CD4-positive, alpha-beta T cell treated with Interferon gamma for 1 hour (primary cell): Measurements from ENCODE around the gene SPATS2L.

ENCODE experiments used
- DNase-seq: peaks from one replicate; pipeline ENCODE4 v3.0.0-alpha.2; 2020

The SPATS2L gene

DNA sequence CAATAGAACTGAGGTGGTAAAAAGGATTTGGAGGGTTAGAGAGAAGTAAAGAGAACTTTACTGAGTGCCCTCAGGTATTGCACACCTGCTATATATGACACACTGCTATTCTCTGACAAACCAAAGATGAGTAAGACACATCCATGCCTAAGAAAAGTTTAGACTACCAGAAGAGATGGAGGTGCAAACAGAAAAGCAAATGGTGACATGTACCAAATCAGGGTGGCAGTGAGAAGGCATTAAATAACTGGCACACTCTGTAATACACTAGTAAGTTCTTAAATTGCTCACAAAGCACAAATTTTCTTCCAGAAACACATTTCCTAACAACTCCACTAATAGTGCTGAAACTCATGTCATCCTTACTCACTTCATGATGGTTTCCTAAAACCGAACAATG is 114.8 kb downstream of the SPATS2L start:
- DNase-seq = no peak

DNA sequence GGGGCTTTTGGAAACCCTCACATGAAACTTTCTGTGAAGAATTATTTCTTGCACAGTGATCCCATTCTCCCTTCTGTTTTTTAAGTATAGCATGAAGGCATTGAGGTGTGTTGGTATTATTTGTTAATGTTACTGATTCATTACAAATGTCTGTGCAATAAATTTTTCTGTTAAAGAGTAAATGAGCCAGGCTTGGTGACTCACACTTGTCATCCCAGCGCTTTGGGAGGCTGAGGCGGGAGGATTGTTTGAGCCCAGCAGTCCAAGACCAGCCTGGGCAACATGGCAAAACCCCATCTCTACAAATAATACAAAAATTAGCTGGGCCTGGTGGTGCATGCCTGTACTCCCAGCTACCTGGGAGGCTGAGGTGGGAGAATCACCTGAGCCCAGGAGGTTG is 115.6 kb downstream of the SPATS2L start:
- DNase-seq = no peak

DNA sequence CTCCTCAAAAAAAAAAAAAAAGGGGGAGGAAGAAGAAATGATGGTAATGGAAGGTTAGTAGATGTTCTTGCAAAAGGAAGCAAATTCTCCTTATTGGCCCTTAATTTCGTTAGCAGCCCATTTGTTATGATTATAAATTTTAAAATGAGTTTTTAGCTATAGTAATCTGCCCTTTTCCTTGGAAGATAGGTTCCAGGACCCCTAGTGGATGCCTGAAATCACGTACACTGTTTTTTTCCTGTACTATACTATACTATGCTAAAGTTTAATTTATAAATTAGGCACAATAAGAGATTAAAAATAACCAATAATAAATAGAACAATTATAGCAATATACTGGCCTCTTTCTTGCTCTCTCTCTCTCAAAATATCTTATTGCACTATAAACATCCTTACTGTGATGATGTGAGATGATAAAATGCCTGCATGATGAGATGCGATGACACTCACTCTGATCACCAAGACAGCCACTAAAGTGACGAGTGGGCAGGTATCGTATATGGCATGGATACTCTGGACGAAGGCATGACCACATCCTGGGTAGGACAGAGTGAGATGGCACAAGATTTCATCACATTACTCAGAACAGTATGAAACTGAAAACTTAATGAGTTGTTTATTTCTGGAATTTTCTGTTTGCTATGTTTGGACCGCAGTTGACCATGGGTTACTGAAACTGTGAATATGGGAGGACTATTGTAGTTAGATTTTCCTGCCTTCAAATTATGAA is 116.2 kb downstream of the SPATS2L start:
- no peak for DNase-seq

GRCh38 chr2:200423541-200423940 is 117.0 kb downstream of the SPATS2L start:
- no peak for DNase-seq

DNA sequence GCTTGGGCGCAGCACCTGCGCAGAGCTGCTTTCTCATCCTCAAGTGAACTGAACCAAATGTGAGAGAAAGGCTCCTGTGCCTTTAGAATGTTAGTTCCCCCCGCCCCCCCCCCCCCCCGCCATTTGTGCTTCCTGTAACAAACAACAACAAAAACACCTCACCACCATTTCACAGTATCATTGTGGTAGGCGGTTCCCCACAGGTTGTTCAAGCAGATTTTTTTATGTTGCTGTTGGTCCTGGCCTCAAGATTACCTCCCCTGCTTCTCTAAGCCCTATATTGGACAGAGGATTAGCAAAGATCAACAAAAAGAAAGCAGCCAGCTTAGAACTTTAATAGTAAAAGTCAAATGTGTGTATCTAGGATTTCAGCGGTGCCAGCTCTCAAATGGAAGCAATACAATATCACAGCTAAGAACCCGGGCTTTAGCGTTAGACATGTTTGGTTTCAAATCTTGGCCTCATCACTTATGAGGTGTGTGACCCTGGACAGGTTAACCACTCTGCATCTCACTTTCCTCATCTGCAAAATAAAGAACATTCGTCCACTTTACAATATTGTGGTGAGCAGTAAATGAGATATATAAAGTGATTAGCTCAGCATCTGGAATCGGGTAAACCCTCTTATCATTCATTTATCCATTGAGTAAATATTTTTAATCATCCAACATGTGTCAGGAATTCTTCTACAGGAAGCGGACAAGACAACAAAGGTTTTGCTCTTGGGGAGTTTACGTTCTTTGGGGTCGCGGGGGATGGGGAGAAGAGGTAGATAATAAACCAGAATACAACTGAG is 118.7 kb downstream of the SPATS2L start:
- no peak for DNase-seq

DNA sequence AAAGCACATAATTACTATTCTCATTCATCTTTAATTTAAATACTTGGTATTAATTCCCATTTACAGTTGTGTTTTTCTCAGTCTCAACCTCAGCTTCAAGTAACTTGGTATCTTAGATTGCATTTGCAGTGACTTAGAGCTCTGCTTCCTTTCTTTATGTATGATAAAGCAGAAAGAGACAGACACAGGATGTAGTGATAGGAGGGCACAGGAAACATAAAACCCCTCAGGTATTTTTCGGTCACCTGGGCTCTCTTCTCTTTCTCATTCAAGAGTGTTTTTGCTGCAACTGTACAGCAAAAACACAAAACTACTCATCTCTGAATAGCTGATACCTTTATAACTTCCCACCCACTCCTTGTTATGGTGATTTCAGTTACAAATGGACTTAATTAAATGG is 120.3 kb downstream of the SPATS2L start:
- no peak for DNase-seq

DNA sequence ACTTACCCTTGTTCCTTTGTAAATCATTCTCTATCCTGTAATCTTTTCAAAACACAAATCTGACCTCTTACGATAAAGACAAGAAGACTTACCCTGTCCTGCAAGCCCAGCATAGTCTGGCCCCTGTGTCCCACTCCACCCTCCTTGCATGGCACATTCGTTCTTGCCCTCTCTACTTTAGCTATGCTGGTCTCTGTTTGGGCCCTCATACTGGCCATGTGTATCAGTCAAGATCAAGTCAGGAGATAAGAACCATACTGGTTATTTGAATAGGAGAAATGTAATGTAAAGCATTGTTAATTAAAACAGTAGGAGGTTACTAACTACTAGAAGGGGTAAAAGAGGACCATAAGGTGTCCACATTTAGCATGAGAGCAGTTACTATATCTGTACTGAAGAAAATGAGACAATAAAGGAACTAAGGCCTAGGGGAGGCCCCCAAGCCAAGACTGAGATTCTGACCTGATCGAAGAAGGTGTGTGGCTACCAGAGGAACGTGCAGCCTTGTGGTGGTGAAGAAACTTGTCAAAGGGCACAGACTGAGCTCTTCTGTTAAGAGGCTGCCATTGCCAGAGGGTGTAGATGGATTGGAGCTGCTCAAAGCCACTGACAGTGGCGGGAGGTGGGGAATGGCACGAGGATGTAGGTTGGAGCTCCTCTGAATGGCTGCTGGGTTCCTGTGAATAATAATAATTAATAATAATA is 122.6 kb downstream of the SPATS2L start:
- no peak for DNase-seq

DNA sequence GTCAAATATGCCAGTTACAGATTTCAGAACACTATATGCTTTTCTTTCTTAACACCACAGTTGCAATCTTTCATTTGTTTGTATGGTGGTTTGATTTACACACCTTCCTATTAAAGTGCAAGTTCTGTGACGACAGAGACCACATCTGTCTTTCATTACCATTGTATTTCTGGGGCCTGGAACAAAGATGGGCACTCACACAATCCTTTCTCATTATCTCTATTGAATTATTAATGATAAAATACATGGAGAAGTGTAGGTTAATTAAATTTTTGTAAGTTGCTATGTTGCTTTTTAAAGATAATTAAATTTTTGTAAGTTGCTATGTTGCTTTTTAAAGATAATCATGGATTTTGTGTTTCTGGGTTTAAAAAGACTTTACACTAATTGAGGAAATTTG is 123.5 kb downstream of the SPATS2L start:
- DNase-seq = no peak

DNA sequence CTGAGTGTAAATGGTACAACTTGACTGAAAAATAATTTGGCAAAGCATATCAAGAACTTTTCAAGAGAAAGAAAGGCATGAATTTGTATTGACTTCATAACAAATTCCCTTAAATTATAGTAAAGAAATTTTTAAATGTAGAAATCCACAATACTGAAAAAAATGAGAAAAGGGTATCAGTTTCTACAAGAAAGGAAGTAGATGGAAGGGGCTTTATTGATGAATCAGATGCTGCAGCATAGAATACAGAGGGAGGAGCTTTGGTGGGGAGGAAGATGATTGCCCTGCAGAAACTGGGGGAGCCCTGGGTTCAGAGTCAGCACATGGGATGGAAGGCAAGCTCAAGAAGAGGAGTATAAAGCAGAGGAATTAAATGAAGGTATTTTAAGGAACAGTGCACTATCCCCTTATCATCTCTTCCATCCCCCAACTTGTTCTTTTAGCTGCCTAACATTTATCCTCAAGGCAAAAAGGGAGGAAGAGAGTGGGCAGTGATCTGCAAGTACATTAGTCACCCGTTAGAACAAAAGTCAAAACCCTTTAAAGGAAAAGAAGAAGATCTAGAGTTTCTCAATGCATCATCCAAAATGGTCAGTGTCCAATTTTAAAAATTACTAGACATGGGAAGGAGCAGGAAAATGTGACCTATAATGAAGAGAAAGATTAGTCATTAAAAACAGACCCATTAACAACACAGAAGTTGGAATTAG is 125.7 kb downstream of the SPATS2L start:
- no peak for DNase-seq

DNA sequence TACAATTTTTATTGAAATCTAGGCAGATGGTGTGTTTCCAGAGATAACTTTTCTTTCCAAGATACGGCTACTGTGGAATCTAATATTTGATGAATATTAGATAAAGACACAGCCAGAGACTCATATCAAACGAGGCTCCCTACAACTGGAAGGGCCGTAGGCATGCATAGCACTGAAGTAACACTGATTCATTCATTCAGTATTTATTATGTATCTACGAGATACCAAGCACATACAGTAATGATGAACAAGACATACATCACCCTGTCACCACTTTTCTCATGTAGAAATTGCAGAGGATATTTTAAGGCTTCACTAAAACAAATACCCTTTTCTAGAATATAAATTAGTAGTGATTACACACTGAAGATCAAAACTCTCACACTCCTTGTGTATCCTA is 128.9 kb downstream of the SPATS2L start:
- DNase-seq = no peak

DNA sequence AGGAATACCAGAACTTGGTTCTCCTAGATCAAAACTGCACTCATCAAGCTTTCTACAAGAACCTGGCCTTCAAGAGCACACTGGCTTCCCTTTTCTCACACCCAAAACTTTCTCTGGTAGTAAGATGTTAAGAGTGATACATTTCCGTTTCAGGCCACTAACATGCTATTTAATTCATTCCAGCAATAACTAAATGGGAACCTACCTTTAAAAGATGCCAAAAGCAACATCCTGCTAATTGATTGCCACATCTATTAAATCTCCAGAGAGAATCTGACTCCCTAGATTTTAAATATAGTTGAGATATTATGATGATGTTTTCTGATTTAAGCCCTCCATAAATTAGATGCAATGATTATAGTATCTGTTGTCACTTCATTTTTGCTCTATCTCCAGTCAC is 131.8 kb downstream of the SPATS2L start:
- no peak for DNase-seq

DNA sequence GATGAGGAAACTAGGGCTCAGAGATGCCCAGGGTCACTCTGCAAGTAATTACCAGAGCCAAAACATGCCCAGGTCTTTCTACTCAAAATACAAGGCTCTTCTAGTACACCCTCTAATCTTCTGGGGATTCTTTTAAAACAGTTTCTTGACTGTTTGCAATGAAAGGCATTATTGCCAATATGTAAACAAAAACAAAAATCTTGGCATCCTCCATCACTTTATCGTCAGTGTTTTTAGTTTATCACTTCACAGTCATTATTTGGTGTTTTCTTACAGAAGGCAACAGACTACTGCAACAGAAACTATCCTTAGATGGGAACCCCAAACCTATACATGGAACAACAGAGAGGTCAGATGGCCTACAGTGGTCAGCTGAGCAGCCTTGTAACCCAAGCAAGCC is 132.4 kb downstream of the SPATS2L start:
- no peak for DNase-seq

- DNase-seq = no peak
Observed at GRCh38 chr2:200439981-200440380, 133.5 kb downstream of the SPATS2L start.

- no peak for DNase-seq
Observed at GRCh38 chr2:200442471-200442870, 136.0 kb downstream of the SPATS2L start.

DNA sequence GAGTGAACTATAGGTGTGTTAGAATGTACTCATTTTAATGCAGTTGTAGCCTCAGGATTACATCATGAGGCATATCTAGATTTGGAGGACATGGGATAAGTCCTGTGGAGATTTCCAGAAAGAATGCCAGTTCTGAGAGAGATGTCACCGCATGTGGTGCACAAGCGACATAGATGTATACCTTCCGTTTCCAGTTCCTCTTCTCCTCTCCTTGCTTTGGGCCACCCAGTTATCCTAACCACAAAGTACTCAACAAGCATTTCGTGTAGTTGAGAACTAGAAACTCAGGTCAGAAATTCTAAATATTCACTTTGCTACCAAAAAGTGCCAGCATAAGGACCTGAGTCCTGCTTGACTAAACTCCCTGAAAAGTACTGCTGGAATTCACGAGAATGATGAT is 136.9 kb downstream of the SPATS2L start:
- DNase-seq = no peak

- no peak for DNase-seq
Observed at GRCh38 chr2:200443916-200444315, 137.4 kb downstream of the SPATS2L start.

DNA sequence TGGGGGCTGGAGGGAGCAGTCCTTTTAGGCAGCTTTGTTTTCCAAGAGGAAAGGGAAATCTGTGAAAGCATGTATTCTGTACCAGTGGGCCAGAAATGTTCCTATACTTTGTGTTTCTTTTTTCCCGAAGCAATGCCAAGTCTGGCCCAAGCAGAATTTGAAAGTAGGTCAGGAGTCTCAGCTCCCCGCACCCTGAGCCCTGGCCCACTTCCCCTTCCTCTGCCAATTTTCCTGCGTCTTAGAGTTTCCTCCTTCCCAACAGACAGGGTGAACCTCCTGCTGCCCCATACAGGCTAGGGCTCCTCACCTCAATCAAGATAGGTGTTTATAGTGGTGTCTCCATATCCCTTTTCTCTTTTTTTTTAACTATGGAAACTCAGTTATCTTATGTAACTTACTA is 138.0 kb downstream of the SPATS2L start:
- no peak for DNase-seq

GRCh38 chr2:200445284-200445683 is 138.8 kb downstream of the SPATS2L start:
- no peak for DNase-seq

DNA sequence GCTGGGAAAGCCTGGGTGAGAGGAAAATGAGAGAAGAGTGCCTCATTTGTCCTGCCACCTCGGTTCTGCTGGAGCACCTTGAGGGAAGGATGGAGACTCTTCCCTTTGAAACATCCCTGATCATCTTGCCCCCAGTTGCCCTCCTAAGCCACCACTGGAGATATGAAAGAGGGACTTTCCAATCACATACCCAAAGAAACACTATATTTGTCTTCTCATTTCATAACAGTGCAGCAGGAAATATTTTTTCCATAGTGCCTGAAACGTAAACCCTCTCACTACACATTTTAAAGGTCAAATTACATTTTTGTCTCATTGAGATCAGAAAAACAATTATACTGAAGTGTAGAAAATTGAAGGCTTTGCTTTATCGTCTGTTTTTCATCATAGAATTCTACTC is 140.1 kb downstream of the SPATS2L start:
- DNase-seq = no peak

- DNase-seq = no peak
Observed at GRCh38 chr2:200447139-200447855, 140.8 kb downstream of the SPATS2L start.

GRCh38 chr2:200448455-200448854 is 142.0 kb downstream of the SPATS2L start:
- DNase-seq = no peak

GRCh38 chr2:200449149-200449548 is 142.7 kb downstream of the SPATS2L start:
- no peak for DNase-seq

- no peak for DNase-seq
Observed at GRCh38 chr2:200450288-200450687, 143.8 kb downstream of the SPATS2L start.
